Left lung (tissue), 10 donors: ENCODE measurements around the gene TPMT. TPM values are rescaled to one million over a fixed set of nuclear protein-coding genes. Genes with fewer than 3 reads are reported as not detected.

Experiments used
- ATAC-seq: fragments of 200-7000 bp; cut with Tn5 transposase; one replicate; pipeline ENCODE4 v1.9.1; 2020; ENCODE audit warnings: moderate library complexity
- DNase-seq, 4 donors: peaks; one replicate each; pipeline ENCODE4 v3.0.0-alpha.2; 2013 to 2020
- H3K27ac ChIP-seq, 2 donors: fragments of 200-600 bp; sonication (generic) in 1 of 2; one replicate each; pipeline versions ENCODE4 v1.5.0 to v1.8.0; 2020 to 2021
- H3K27me3 ChIP-seq, 2 donors: fragments of 200-600 bp; sonication (generic) in 1 of 2; one replicate each; pipeline versions ENCODE4 v1.5.0 to v1.8.0; 2020 to 2021
- H3K36me3 ChIP-seq, 2 donors: fragments of 200-600 bp; sonication (generic) in 1 of 2; one replicate each; pipeline versions ENCODE4 v1.5.0 to v1.8.0; 2020 to 2021
- H3K4me1 ChIP-seq, 2 donors: fragments of 200-600 bp; one replicate each; pipeline ENCODE4 v1.8.0; 2021
- H3K4me3 ChIP-seq, 2 donors: fragments of 200-600 bp; sonication (generic) in 1 of 2; one replicate each; pipeline versions ENCODE4 v1.5.0 to v1.8.0; 2020 to 2021; ENCODE audit warnings: mild to moderate bottlenecking in 1 of 2
- H3K9me3 ChIP-seq, 2 donors: fragments of 200-600 bp; sonication (generic) in 1 of 2; one replicate each; pipeline versions ENCODE4 v1.5.0 to v1.8.0; 2020 to 2021
- CTCF ChIP-seq, 2 donors: fragments of 200-600 bp; sonication (generic) in 1 of 2; IDR thresholded peaks; one replicate each; pipeline versions ENCODE4 v1.5.0 to v1.8.0; 2021; ENCODE audit warnings: antibody characterized with exemption in 2 of 2
- intact Hi-C, 2 donors: fragments of 100-400 bp; cut with DNase I; formaldehyde crosslinking; loops; one replicate each; pipeline versions ENCODE4 v1.11.2 to v1.14.2; 2022
- polyA plus RNA-seq, 6 donors: library from polyadenylated mRNA; unstranded; fragments of 120-200 nt; gene quantifications; one replicate each; pipeline ENCODE4 v1.2.1, GENCODE V29; 2013; ENCODE audit not compliant: insufficient read length in 6 of 6
- total RNA-seq, 2 donors: library from RNA; stranded (reverse); fragmentation: NEBNext Ultra II Directional; extraction: Animal tissue kit (Norgen Biotek cat#: 25700); gene quantifications; one replicate each; pipeline ENCODE4 v1.2.1, GENCODE V29; 2021
- donor health status: DM: no; HTN: yes; CAD: no.
- donor health status: DM: no; HTN: no; CAD: no.

The TPMT gene
- total and polyA plus RNA-seq, 8 donors, result 12.1 to 16.3 (median 14.8) TPM

- no peak for TF ChIP-seq CTCF (IDR thresholded peaks at IDR 0.05)
- Histone ChIP-seq H3K4me1 (peaks cover 0 to 14% of the 10 kb centered on the region in 2 donors), H3K27ac (no peak overlapping the region), H3K36me3 (no peaks in the 10 kb centered on the region), H3K9me3 (no peaks in the 10 kb centered on the region), H3K27me3 (no peaks in the 10 kb centered on the region), H3K4me3 (no peak overlapping the region)
- ATAC-seq (no peak), DNase-seq (no peak)
- intact Hi-C loops, result no loop called here
These were observed 36.5 kb downstream of the TPMT start for GRCh38 chr6:18118330-18118729.

GRCh38 chr6:18117136-18117535 is 37.7 kb downstream of the TPMT start:
- DNase-seq (no peak), ATAC-seq (no peak)
- intact Hi-C loops, result no loop called here
- no peak overlapping the region for H3K27ac ChIP-seq
- no peaks in the 10 kb centered on the region for H3K36me3 ChIP-seq
- no peaks in the 10 kb centered on the region for H3K27me3 ChIP-seq
- TF ChIP-seq CTCF (IDR thresholded peaks at IDR 0.05), result no peak
- no peaks in the 10 kb centered on the region for H3K9me3 ChIP-seq
- no peak overlapping the region for H3K4me3 ChIP-seq
- H3K4me1 ChIP-seq, result peaks cover 0 to 6% of the 10 kb centered on the region in 2 donors

GRCh38 chr6:18115356-18115755 is 39.5 kb downstream of the TPMT start:
- no peaks in the 10 kb centered on the region for H3K4me1 ChIP-seq
- intact Hi-C loops, result no loop called here

GRCh38 chr6:18110162-18110561 is 44.7 kb downstream of the TPMT start:
- H3K27ac ChIP-seq, result no peak overlapping the region

More at GRCh38 chr6:18115356-18115755, 39.5 kb downstream of the TPMT start:
- ATAC-seq, result no peak
- no peaks in the 10 kb centered on the region for H3K36me3 ChIP-seq
- H3K9me3 ChIP-seq, result no peaks in the 10 kb centered on the region
- H3K27me3 ChIP-seq, result no peaks in the 10 kb centered on the region
- TF ChIP-seq CTCF (IDR thresholded peaks at IDR 0.05), result no peak
- no peak overlapping the region for H3K27ac ChIP-seq
- no peak for DNase-seq
- H3K4me3 ChIP-seq, result no peak overlapping the region

GRCh38 chr6:18107061-18107460 is 47.8 kb downstream of the TPMT start:
- Histone ChIP-seq H3K27me3 (no peaks in the 10 kb centered on the region), H3K27ac (no peak overlapping the region), H3K9me3 (peaks cover 0 to 9% of the 10 kb centered on the region in 2 donors), H3K36me3 (no peaks in the 10 kb centered on the region), H3K4me1 (no peaks in the 10 kb centered on the region), H3K4me3 (no peak overlapping the region)
- no peak for DNase-seq
- ATAC-seq, result no peak
- intact Hi-C loops, result no loop called here
- TF ChIP-seq CTCF (IDR thresholded peaks at IDR 0.05), result no peak

More at GRCh38 chr6:18110162-18110561, 44.7 kb downstream of the TPMT start:
- ATAC-seq (no peak), DNase-seq (no peak)
- Histone ChIP-seq H3K4me1 (no peaks in the 10 kb centered on the region), H3K36me3 (no peaks in the 10 kb centered on the region), H3K9me3 (peaks cover 0 to 9% of the 10 kb centered on the region in 2 donors), H3K4me3 (no peak overlapping the region), H3K27me3 (no peaks in the 10 kb centered on the region)
- intact Hi-C loops, result no loop called here
- no peak for TF ChIP-seq CTCF (IDR thresholded peaks at IDR 0.05)
